NCI-H226 (cell line): ENCODE data around the gene SPRR1B.
"Not testable (repeated sequence)": the region's sequence is repeated elsewhere in the genome, so short reads cannot be mapped to it uniquely, and the experiment has no call there.

Experiments used
- DNase-seq: peaks from one replicate; pipeline ENCODE4 v3.0.0-alpha.2; 2015

Gene SPRR1B

DNA sequence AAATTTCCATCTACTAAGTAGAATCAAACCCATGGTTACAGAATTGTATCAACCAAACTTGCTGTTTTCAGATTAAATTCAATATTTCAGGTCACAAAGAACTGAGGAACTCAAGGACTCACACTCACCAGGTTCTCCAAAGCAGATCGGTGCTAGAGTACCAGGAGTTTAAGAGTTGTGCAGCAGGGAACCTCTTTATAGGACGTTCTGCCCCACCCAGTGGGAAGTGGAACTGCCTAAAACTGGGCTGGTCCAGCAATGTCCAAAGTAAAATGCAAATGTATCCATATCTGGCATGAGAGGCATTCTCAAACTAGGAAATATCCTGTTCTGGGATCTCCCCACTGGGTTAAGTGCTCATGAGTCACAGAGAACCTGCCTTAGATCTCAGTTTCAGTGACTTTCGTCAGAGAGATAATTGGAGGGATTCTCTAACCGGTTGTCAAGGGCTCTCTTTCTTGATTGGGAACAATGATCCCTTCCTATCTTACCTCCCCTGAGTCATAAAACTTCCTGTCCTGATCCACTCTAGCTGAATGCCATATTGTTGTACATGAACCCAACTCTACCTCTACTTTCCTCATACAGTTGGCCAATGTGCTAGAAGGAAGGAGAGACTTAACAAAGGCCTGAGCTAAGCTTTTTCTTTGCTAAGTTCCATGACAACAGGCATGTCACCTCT, 10.1 kb downstream of the SPRR1B start, which contains the start of gene SPRR2D:
Gene SPRR2D (minus strand): TSS at position 171 of the 682 bp plus-strand sequence. CDS start 774 bp downstream, outside the sequence.
- no peak for DNase-seq

DNA sequence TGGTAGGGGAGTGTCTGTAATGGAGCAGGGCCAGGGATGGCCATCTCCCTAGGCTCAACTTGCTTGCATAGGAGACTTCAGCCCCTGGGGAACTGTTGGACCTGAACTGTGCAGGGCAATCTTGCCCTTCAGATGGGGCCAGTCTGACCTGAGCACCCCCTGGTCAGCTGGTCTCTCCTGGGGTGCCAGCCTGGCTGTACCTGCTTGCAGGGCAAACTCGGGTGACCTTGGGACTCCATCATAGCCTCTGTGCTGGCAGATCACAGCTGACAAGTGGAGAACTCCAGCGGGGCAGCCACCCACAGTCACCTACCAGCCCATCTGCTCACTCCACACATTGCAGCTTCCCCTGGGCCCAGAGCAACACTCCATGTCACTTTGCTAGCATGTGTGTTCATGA, 18.2 kb downstream of the SPRR1B start:
- DNase-seq: no peak

GRCh38 chr1:153056111-153056510, 25.1 kb downstream of the SPRR1B start:
- DNase-seq: not testable (repeated sequence)

- DNase-seq: no peak
Measured at GRCh38 chr1:153057375-153057774, 26.4 kb downstream of the SPRR1B start, which contains the start of gene SPRR2A. Gene SPRR2A, minus strand, starts transcription at chr1:153057512. Its CDS starts 777 bp downstream, at chr1:153056735.

- no peak for DNase-seq
Measured at GRCh38 chr1:153058154-153058553, 27.2 kb downstream of the SPRR1B start.

DNA sequence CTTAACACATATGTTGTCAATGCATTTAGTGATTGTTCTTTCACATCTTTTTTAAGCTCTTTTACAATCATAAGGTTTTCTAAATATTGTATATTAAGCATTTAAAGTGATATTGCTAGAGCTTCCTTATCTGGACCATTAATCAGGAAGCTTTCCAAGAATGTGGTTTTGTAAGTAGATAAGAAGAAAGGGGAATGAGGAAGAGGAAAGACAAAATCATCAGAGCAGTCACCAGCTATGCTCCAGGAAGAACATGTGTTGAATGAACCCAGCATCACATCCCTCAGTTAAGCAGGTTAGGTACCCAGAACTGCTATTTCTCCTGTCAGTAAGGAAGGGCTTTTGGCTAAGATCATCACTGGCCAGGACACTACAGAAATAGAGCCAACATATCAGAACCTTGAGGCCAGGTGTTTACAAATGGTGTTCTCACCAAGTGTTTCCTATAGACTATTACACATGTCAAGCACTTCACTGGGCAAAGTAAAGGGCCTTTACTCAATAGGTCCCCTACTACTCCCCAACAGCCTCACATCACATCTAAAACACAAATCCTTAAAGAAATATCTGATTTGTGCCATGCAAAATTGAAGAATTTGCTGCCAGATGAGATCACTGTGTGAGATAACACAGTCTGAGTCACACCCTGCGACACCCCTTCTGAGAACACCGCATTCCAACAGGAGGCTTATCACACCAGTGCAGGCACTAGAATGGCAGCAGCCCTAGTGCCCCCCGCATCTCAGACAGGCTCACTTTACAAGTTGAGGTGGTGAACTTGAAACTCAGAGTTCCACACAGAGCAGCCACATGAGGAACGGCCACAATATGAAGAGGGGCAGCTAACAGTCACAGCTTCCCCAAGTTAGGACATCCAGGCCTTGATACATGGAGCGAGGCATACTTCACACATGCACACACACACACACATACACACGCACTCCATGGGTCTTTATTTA, 28.1 kb downstream of the SPRR1B start:
- DNase-seq: no peak

DNA sequence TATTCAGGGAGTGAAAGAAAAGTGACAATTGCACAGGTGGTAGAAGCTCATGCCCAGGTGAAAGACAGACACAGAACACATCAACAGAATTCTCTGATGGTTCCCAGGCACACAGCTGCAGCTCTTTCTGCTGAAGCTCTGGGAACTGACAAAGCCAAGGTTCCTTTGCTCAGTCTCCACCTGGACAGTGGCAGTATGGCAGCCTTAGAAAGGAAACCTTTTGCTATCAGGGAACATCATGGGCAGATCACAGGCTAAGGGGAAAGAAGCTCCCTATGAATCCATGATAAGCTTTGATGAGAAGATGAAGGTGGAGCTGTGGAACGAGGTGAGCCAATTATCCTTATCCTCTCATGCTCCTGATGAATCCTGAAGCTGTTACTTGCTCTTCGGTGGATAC, 39.2 kb downstream of the SPRR1B start:
- no peak for DNase-seq

DNA sequence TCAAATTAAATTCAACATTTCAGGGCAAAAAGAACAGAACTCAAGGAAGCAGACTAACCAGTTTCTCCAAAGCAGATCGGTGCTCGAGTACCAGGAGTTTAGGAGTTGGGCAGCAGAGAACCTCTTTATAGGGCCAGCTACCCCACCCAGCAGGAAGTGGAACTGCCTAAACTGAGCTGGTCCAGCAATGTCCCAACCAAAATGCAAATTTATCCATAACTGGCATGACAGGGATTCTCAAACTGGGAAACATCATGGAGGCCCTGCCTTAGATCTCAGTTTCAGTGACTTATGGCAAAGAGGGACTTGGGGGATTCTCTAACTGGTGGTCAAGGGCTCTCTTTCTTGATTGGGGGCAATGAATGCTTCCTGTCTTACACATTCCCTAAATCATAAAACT, 40.5 kb downstream of the SPRR1B start, which contains the start of gene SPRR2B:
Gene SPRR2B (minus strand): TSS at position 101 of the 400 bp plus-strand sequence. CDS start 772 bp downstream, outside the sequence.
- no peak for DNase-seq

- DNase-seq: no peak
Measured at GRCh38 chr1:153072806-153073726, 42.1 kb downstream of the SPRR1B start.

DNA sequence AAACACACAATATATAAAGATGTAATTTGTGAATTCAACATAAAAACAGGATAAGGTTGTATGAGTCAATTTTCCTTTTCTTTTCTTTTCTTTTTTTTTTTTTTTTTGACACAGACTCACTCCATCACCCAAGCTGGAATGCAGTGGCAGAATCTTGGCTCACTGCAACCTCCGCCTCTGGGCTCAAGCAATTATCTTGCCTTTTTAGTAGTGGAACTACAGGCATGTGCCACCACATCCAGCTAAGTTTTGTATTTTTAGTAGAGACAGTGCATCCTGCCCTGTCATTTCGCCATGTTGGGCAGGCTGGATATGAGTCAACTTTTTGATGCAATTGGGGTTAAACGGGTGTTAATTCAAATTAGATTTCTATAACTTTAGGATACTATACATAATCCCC, 50.7 kb downstream of the SPRR1B start:
- DNase-seq: peak; percentile 72
